Measurements from ENCODE around the gene EPHA3. TPM values are rescaled to one million over a fixed set of nuclear protein-coding genes. Genes with fewer than 3 reads are reported as not detected.

The EPHA3 gene
- total RNA-seq: not detected in 2 replicates
- total RNA-seq (2013): 0.21 TPM
- 0.01 TPM in 1 of 2 replicates, not detected in the other for polyA plus RNA-seq
- 0.07 and 0.17 TPM in 2 replicates for polyA minus RNA-seq

DNA sequence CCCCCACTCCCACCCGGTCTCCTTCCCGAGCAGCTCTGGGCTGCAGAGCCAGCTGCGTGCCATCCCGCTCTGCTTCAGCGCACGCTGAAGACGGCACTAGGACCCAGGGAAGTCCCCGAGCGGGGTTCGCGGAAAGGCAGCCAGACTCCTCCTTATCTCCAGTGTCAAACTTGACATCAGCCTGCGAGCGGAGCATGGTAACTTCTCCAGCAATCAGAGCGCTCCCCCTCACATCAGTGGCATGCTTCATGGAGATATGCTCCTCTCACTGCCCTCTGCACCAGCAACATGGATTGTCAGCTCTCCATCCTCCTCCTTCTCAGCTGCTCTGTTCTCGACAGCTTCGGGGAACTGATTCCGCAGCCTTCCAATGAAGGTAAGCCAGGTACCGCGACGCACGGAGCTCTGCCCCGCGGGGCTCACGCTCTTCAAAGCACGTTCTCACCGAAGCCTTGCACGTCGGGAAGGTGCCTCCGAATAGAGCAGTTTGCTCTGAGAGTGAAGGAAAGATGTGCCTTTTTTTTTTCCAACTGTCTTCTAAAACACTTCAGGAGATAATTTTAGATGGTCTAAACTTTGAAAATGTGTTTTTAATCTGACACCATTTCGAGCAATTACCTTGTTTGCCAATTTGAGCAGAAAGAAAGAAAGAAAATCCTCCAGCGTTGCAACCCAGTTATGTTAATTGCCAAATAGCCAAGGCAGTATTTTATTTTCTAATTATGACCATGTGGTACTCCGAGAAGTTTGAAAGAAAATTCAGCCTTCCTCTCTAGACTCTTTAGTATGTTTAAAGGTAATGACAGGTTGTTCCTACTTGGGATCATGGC, at the start of gene EPHA3:
Gene EPHA3, plus strand, starts transcription at position 161 of the 830 bp plus-strand sequence. Its CDS starts 128 bp downstream, at position 289.
- H3K4me1 Mint-ChIP-seq: peaks cover 17% of the 10 kb centered on the region
- peak within 1 kb of the TSS; percentile 83 for H3K4me2 ChIP-seq (replicated peaks; ENCODE audit: low read depth, low read length, poor library complexity, severe bottlenecking)

More for the DNA sequence above, at the start of gene EPHA3:
- ChIA-PET CTCF (interaction anchor here (0.7 kb wide), 1 partner anchor 889 kb away, joined by 3 read pairs; no protein-coding TSS in a partner anchor), POLR2A (no interaction called here)
- Histone ChIP-seq H4K20me1 (ENCODE audit: control insufficient read depth, insufficient read depth, low read length, poor library complexity, severe bottlenecking) (no peaks in the 10 kb centered on the region), H2AFZ (ENCODE audit: insufficient read depth, low read depth, low read length, poor library complexity, severe bottlenecking) (peak within 1 kb of the TSS; percentile 83), H3K36me3 (replicated peaks in 1 of 2; ENCODE audit: control extremely low read depth in 1 of 2, control insufficient read depth in 1 of 2, extremely low read depth in 1 of 2, insufficient read depth in 2 of 2, low read length in 1 of 2) (no peaks in the 10 kb centered on the region), H3K4me3 (ENCODE audit: control extremely low read depth in 1 of 5, extremely low read depth in 1 of 5, insufficient read depth in 1 of 5, low read depth in 2 of 5, low read length in 4 of 5) (peak within 1 kb of the TSS; percentile 2 to 67 (median 46)), H3K9me3 (ENCODE audit: control extremely low read depth in 1 of 3, control insufficient read depth in 2 of 3, insufficient read depth in 1 of 3, low read length in 2 of 3) (no peaks in the 10 kb centered on the region), H3K4me1 (ENCODE audit: control insufficient read depth in 2 of 2, insufficient read depth in 2 of 2, low read length in 2 of 2) (peaks cover 15 to 16% of the 10 kb centered on the region in 2 donors), H3K9ac (ENCODE audit: low read length) (peak within 1 kb of the TSS; percentile 61), H3K27ac (ENCODE audit: low read length in 2 of 2) (no peak within 1 kb of the TSS), H3K79me2 (ENCODE audit: control insufficient read depth, insufficient read depth, low read length) (no peaks in the 10 kb centered on the region), H3K27me3 (replicated peaks in 1 of 4; ENCODE audit: control extremely low read depth in 1 of 4, control insufficient read depth in 3 of 4, insufficient read depth in 4 of 4, low read length in 3 of 4) (peaks cover 0 to 23% (median 15%) of the 10 kb centered on the region in 4 experiments)
- WGBS (ENCODE audit: insufficient coverage): under 1% methylated on average over 25 of the region's 32 CpGs
- H3K4me3 Mint-ChIP-seq: peak within 1 kb of the TSS; percentile 88
- no peak within 1 kb of the TSS for H3K27ac Mint-ChIP-seq
- DNase-seq (peak; percentile 63), ATAC-seq (ENCODE audit: low read depth) (peak; percentile 81)
- peaks cover 22% of the 10 kb centered on the region for H3K27me3 Mint-ChIP-seq
- no peaks in the 10 kb centered on the region for H3K9me3 Mint-ChIP-seq (ENCODE audit: insufficient read depth)
- TF ChIP-seq CTCF (IDR thresholded peaks at IDR 0.05) (no peak), EZH2 (IDR thresholded peaks at IDR 0.05; ENCODE audit: borderline replicate concordance, insufficient read depth, low read depth, low read length, poor library complexity, severe bottlenecking) (no peak)
- intact Hi-C loops (cut with micrococcal nuclease): no loop called here

All from B cell (primary cell).